Naive B cell (primary cell): ENCODE measurements around the gene CALML5. TPM values are rescaled to one million over a fixed set of nuclear protein-coding genes. Genes with fewer than 3 reads are reported as not detected.

ENCODE experiments used
- ATAC-seq, 2 donors: fragments of 150-1000 bp; cut with Tn5 transposase; 2 replicates each; pipeline ENCODE4 v1.10.0; 2021; ENCODE audit warnings: low read depth in 2 of 2, mild to moderate bottlenecking in 2 of 2, moderate library complexity in 2 of 2
- DNase-seq: peaks from one replicate; pipeline ENCODE4 v3.0.0; 2022
- H3K27ac Mint-ChIP-seq, 6 donors: one replicate each; pipeline ENCODE4 v1.8.0; 2020 to 2022; ENCODE audit warnings: mild to moderate bottlenecking in 6 of 6, mixed read lengths in 6 of 6, moderate library complexity in 5 of 6, inconsistent platforms in 2 of 6
- H3K27me3 Mint-ChIP-seq, 3 donors: one replicate each; pipeline ENCODE4 v1.8.0; 2021 to 2022; ENCODE audit warnings: mixed read lengths in 3 of 3, mild to moderate bottlenecking in 1 of 3
- H3K36me3 Mint-ChIP-seq, 2 donors: one replicate each; pipeline ENCODE4 v1.8.0; 2020 to 2022; ENCODE audit warnings: mixed read lengths in 2 of 2, inconsistent platforms in 1 of 2, mild to moderate bottlenecking in 1 of 2
- H3K4me1 Mint-ChIP-seq, 3 donors: one replicate each; pipeline ENCODE4 v1.8.0; 2020 to 2022; ENCODE audit warnings: mixed read lengths in 3 of 3, inconsistent platforms in 1 of 3, mild to moderate bottlenecking in 1 of 3, moderate library complexity in 1 of 3
- H3K4me3 Mint-ChIP-seq, 8 donors: one replicate each; pipeline ENCODE4 v1.8.0; 2020 to 2022; ENCODE audit warnings: mild to moderate bottlenecking in 8 of 8, mixed read lengths in 8 of 8, moderate library complexity in 8 of 8, inconsistent platforms in 2 of 8
- H3K9me3 Mint-ChIP-seq, 7 donors: one replicate each; pipeline ENCODE4 v1.8.0; 2020 to 2022; ENCODE audit warnings: mixed read lengths in 7 of 7, mild to moderate bottlenecking in 5 of 7, inconsistent platforms in 2 of 7, moderate library complexity in 1 of 7
- polyA plus RNA-seq, 6 donors: library from polyadenylated mRNA; unstranded; fragments of 300-500 nt; fragmentation: Illumina TruSeq; gene quantifications; one replicate each; pipeline ENCODE4 v1.2.3, GENCODE V29; 2021; ENCODE audit warnings: low read depth in 6 of 6

Gene CALML5
- polyA plus RNA-seq, 6 donors from 2014 or later = not detected

- H3K36me3 Mint-ChIP-seq = peaks cover under 1 to 6% of the 10 kb centered on the region in 2 donors
- ATAC-seq = no peak
- H3K9me3 Mint-ChIP-seq = peaks cover 0 to 1% (median 0%) of the 10 kb centered on the region in 7 donors
- peaks cover 14 to 23% (median 16%) of the 10 kb centered on the region in 3 donors for H3K4me1 Mint-ChIP-seq
- H3K27me3 Mint-ChIP-seq = peaks cover 0 to 12% (median 0%) of the 10 kb centered on the region in 3 donors
- no peak for DNase-seq
- H3K4me3 Mint-ChIP-seq = peak overlapping the region in 1 of 8 donors; percentile 57
- peak overlapping the region in 1 of 6 donors; percentile 55 for H3K27ac Mint-ChIP-seq
Measured at GRCh38 chr10:5462841-5463293, 36.5 kb downstream of the CALML5 start.

- Mint-ChIP-seq H3K9me3 (no peaks in the 10 kb centered on the region), H3K4me1 (peaks cover 14 to 23% (median 16%) of the 10 kb centered on the region in 3 donors), H3K36me3 (peaks cover 5 to 6% of the 10 kb centered on the region in 2 donors), H3K27me3 (peaks cover 0 to 12% (median 0%) of the 10 kb centered on the region in 3 donors), H3K4me3 (peak overlapping the region in 1 of 8 donors; percentile 57), H3K27ac (peak overlapping the region in 2 of 6 donors; percentile 8 to 31)
- ATAC-seq (peak; percentile 74 to 76), DNase-seq (no peak)
Measured at GRCh38 chr10:5461914-5462840, 37.2 kb downstream of the CALML5 start.

- ATAC-seq (no peak), DNase-seq (no peak)
- Mint-ChIP-seq H3K27me3 (peaks cover 0 to 12% (median 0%) of the 10 kb centered on the region in 3 donors), H3K9me3 (no peaks in the 10 kb centered on the region), H3K36me3 (peaks cover 5 to 6% of the 10 kb centered on the region in 2 donors), H3K27ac (no peak overlapping the region), H3K4me1 (peaks cover 14 to 23% (median 16%) of the 10 kb centered on the region in 3 donors), H3K4me3 (no peak overlapping the region)
Measured at GRCh38 chr10:5461203-5461588, 38.2 kb downstream of the CALML5 start.

- Mint-ChIP-seq H3K27ac (peak overlapping the region in 1 of 6 donors; percentile 29), H3K27me3 (peaks cover 0 to 12% (median 0%) of the 10 kb centered on the region in 3 donors), H3K4me3 (no peak overlapping the region), H3K36me3 (peaks cover 5 to 6% of the 10 kb centered on the region in 2 donors), H3K4me1 (peaks cover 14 to 23% (median 16%) of the 10 kb centered on the region in 3 donors), H3K9me3 (no peaks in the 10 kb centered on the region)
- no peak for ATAC-seq
- no peak for DNase-seq
Measured at GRCh38 chr10:5460468-5461202, 38.7 kb downstream of the CALML5 start.

- H3K27me3 Mint-ChIP-seq = peaks cover 0 to 12% (median 0%) of the 10 kb centered on the region in 3 donors
- no peak overlapping the region for H3K27ac Mint-ChIP-seq
- H3K9me3 Mint-ChIP-seq = no peaks in the 10 kb centered on the region
- no peak overlapping the region for H3K4me3 Mint-ChIP-seq
- H3K4me1 Mint-ChIP-seq = peaks cover 14 to 23% (median 16%) of the 10 kb centered on the region in 3 donors
- DNase-seq (no peak), ATAC-seq (no peak)
- peaks cover 5 to 6% of the 10 kb centered on the region in 2 donors for H3K36me3 Mint-ChIP-seq
Measured at GRCh38 chr10:5458949-5459747, 40.2 kb downstream of the CALML5 start.

GRCh38 chr10:5458425-5458824 lies 40.9 kb downstream of the CALML5 start:
- H3K4me1 Mint-ChIP-seq = peaks cover 14 to 19% (median 16%) of the 10 kb centered on the region in 3 donors
- no peak for DNase-seq
- H3K27me3 Mint-ChIP-seq = peaks cover 0 to 7% (median 0%) of the 10 kb centered on the region in 3 donors
- H3K4me3 Mint-ChIP-seq = no peak overlapping the region
- H3K36me3 Mint-ChIP-seq = peaks cover 5 to 6% of the 10 kb centered on the region in 2 donors
- ATAC-seq = no peak
- no peak overlapping the region for H3K27ac Mint-ChIP-seq
- H3K9me3 Mint-ChIP-seq = no peaks in the 10 kb centered on the region

GRCh38 chr10:5457741-5458140 lies 41.6 kb downstream of the CALML5 start:
- no peak for ATAC-seq
- no peaks in the 10 kb centered on the region for H3K27me3 Mint-ChIP-seq
- H3K4me3 Mint-ChIP-seq = no peak overlapping the region
- no peak overlapping the region for H3K27ac Mint-ChIP-seq
- DNase-seq = no peak
- peaks cover 13 to 14% (median 14%) of the 10 kb centered on the region in 3 donors for H3K4me1 Mint-ChIP-seq
- H3K9me3 Mint-ChIP-seq = no peaks in the 10 kb centered on the region
- H3K36me3 Mint-ChIP-seq = peaks cover 5 to 11% of the 10 kb centered on the region in 2 donors

- H3K4me1 Mint-ChIP-seq = peaks cover 4 to 6% (median 4%) of the 10 kb centered on the region in 3 donors
- H3K27ac Mint-ChIP-seq = peak overlapping the region in 1 of 6 donors; percentile 58
- peaks cover 5 to 11% of the 10 kb centered on the region in 2 donors for H3K36me3 Mint-ChIP-seq
- ATAC-seq (no peak), DNase-seq (no peak)
- H3K27me3 Mint-ChIP-seq = no peaks in the 10 kb centered on the region
- H3K4me3 Mint-ChIP-seq = no peak overlapping the region
- H3K9me3 Mint-ChIP-seq = no peaks in the 10 kb centered on the region
Measured at GRCh38 chr10:5456563-5456962, 42.8 kb downstream of the CALML5 start.

- DNase-seq (no peak), ATAC-seq (no peak)
- Mint-ChIP-seq H3K36me3 (peaks cover 5 to 6% of the 10 kb centered on the region in 2 donors), H3K9me3 (no peaks in the 10 kb centered on the region), H3K4me3 (no peak overlapping the region), H3K27ac (no peak overlapping the region), H3K4me1 (peaks cover 0 to 2% (median 0%) of the 10 kb centered on the region in 3 donors), H3K27me3 (no peaks in the 10 kb centered on the region)
Measured at GRCh38 chr10:5453749-5454489, 45.5 kb downstream of the CALML5 start.

GRCh38 chr10:5450605-5451384 lies 48.6 kb downstream of the CALML5 start:
- H3K9me3 Mint-ChIP-seq = no peaks in the 10 kb centered on the region
- no peak overlapping the region for H3K4me3 Mint-ChIP-seq
- H3K4me1 Mint-ChIP-seq = peaks cover 7 to 26% (median 12%) of the 10 kb centered on the region in 3 donors
- DNase-seq (no peak), ATAC-seq (no peak)
- peak overlapping the region in 1 of 6 donors; percentile 36 for H3K27ac Mint-ChIP-seq
- peaks cover 0 to 6% of the 10 kb centered on the region in 2 donors for H3K36me3 Mint-ChIP-seq
- H3K27me3 Mint-ChIP-seq = no peaks in the 10 kb centered on the region

GRCh38 chr10:5449823-5450222 lies 49.5 kb downstream of the CALML5 start:
- DNase-seq = no peak
- H3K27ac Mint-ChIP-seq = peak overlapping the region in 1 of 6 donors; percentile 70
- no peaks in the 10 kb centered on the region for H3K9me3 Mint-ChIP-seq
- H3K36me3 Mint-ChIP-seq = peaks cover 0 to 6% of the 10 kb centered on the region in 2 donors
- peaks cover 7 to 26% (median 12%) of the 10 kb centered on the region in 3 donors for H3K4me1 Mint-ChIP-seq
- H3K4me3 Mint-ChIP-seq = peak overlapping the region; percentile 52 to 90 (median 80)
- no peaks in the 10 kb centered on the region for H3K27me3 Mint-ChIP-seq
- ATAC-seq = peak in 1 of 2 donors; percentile 22
